Large intestine (tissue), 3 donors: ENCODE measurements around the gene SPINT1. TPM values are rescaled to one million over a fixed set of nuclear protein-coding genes. Genes with fewer than 3 reads are reported as not detected.

Source experiments
- DNase-seq, 2 donors: peaks; one replicate each; pipeline versions ENCODE4 v3.0.0 to v3.0.0-alpha.2; 2013
- H3K27ac ChIP-seq: one replicate; pipeline ENCODE4 v1.5.1; 2013; ENCODE audit warnings: low read length
- H3K27me3 ChIP-seq: 2 replicates; pipeline ENCODE4 v1.6.1; 2013; ENCODE audit warnings: low read length; ENCODE audit not compliant: control insufficient read depth, insufficient read depth
- H3K36me3 ChIP-seq: 2 replicates; pipeline ENCODE4 v1.6.1; 2013; ENCODE audit warnings: low read length; ENCODE audit not compliant: control insufficient read depth, insufficient read depth
- H3K4me1 ChIP-seq: one replicate; pipeline ENCODE4 v1.6.1; 2013; ENCODE audit warnings: low read length; ENCODE audit not compliant: control insufficient read depth, insufficient read depth
- H3K4me3 ChIP-seq: one replicate; pipeline ENCODE4 v1.5.1; 2013; ENCODE audit warnings: low read length
- H3K9me3 ChIP-seq: one replicate; pipeline ENCODE4 v1.6.1; 2013; ENCODE audit warnings: mild to moderate bottlenecking, low read depth, low read length, moderate library complexity; ENCODE audit not compliant: control insufficient read depth
- WGBS: methylation state at CpG from one replicate; pipeline ENCODE4 v1.1.5; 2013; ENCODE audit warnings: low lambda C conversion rate; ENCODE audit not compliant: insufficient coverage; 5-methylcytosine and 5-hydroxymethylcytosine counted together
- polyA plus RNA-seq: library from polyadenylated mRNA; unstranded; fragments of 120-200 nt; gene quantifications from one replicate; pipeline ENCODE4 v1.2.1, GENCODE V29; 2013

SPINT1 gene
- polyA plus RNA-seq, 1 donor: 166 TPM

GRCh38 chr15:40828447-40829036, 15.3 kb upstream of the SPINT1 start, which contains the start of gene PPP1R14D:
Gene PPP1R14D (minus strand): TSS chr15:40828708. CDS start chr15:40828641, 67 bp downstream.
- 67% methylated on average over 1 of the region's 6 CpGs for WGBS
- H3K4me3 ChIP-seq: peak within 1 kb of the TSS; percentile 30
- DNase-seq: peak in 1 of 2 donors; percentile 69

GRCh38 chr15:40829115-40829514, 14.7 kb upstream of the SPINT1 start:
- WGBS: 20% methylated on average over 1 of the region's 7 CpGs
- H3K27ac ChIP-seq: peak overlapping the region; percentile 95
- H3K9me3 ChIP-seq: no peaks in the 10 kb centered on the region
- no peaks in the 10 kb centered on the region for H3K36me3 ChIP-seq
- peak overlapping the region; percentile 30 for H3K4me3 ChIP-seq
- peak in 1 of 2 donors; percentile 82 for DNase-seq
- H3K27me3 ChIP-seq: no peaks in the 10 kb centered on the region
- H3K4me1 ChIP-seq: peaks cover 35% of the 10 kb centered on the region

More at GRCh38 chr15:40828447-40829036, 15.3 kb upstream of the SPINT1 start, which contains the start of gene PPP1R14D:
- peaks cover 35% of the 10 kb centered on the region for H3K4me1 ChIP-seq
- H3K9me3 ChIP-seq: no peaks in the 10 kb centered on the region
- peak within 1 kb of the TSS; percentile 95 for H3K27ac ChIP-seq
- no peaks in the 10 kb centered on the region for H3K36me3 ChIP-seq
- H3K27me3 ChIP-seq: no peaks in the 10 kb centered on the region

GRCh38 chr15:40830884-40831283, 13.0 kb upstream of the SPINT1 start:
- no peaks in the 10 kb centered on the region for H3K9me3 ChIP-seq
- no peak overlapping the region for H3K27ac ChIP-seq
- no peak for DNase-seq
- no CpG with 5 or more reads among the region's 2 CpGs for WGBS
- H3K36me3 ChIP-seq: peaks cover under 1% of the 10 kb centered on the region
- peaks cover 29% of the 10 kb centered on the region for H3K4me1 ChIP-seq
- no peaks in the 10 kb centered on the region for H3K27me3 ChIP-seq
- H3K4me3 ChIP-seq: no peak overlapping the region

GRCh38 chr15:40831861-40832260, 12.0 kb upstream of the SPINT1 start:
- WGBS: no CpG with 5 or more reads among the region's 1 CpG

GRCh38 chr15:40832903-40833302, 10.9 kb upstream of the SPINT1 start:
- H3K36me3 ChIP-seq: peaks cover 3% of the 10 kb centered on the region

More at GRCh38 chr15:40831861-40832260, 12.0 kb upstream of the SPINT1 start:
- H3K27me3 ChIP-seq: no peaks in the 10 kb centered on the region
- H3K36me3 ChIP-seq: peaks cover 3% of the 10 kb centered on the region
- H3K4me3 ChIP-seq: no peak overlapping the region
- no peaks in the 10 kb centered on the region for H3K9me3 ChIP-seq
- DNase-seq: no peak
- no peak overlapping the region for H3K27ac ChIP-seq
- H3K4me1 ChIP-seq: peaks cover 19% of the 10 kb centered on the region

GRCh38 chr15:40836020-40836419, 7.8 kb upstream of the SPINT1 start:
- Histone ChIP-seq H3K9me3 (no peaks in the 10 kb centered on the region), H3K27ac (no peak overlapping the region), H3K4me1 (no peaks in the 10 kb centered on the region), H3K36me3 (peaks cover 5% of the 10 kb centered on the region), H3K4me3 (no peak overlapping the region), H3K27me3 (no peaks in the 10 kb centered on the region)
- WGBS: no CpG with 5 or more reads among the region's 1 CpG
- DNase-seq: no peak

More at GRCh38 chr15:40832903-40833302, 10.9 kb upstream of the SPINT1 start:
- H3K9me3 ChIP-seq: no peaks in the 10 kb centered on the region
- H3K4me1 ChIP-seq: peaks cover 15% of the 10 kb centered on the region
- H3K4me3 ChIP-seq: no peak overlapping the region
- H3K27me3 ChIP-seq: no peaks in the 10 kb centered on the region
- H3K27ac ChIP-seq: no peak overlapping the region
- DNase-seq: no peak

GRCh38 chr15:40838756-40839155, 5.1 kb upstream of the SPINT1 start:
- no peaks in the 10 kb centered on the region for H3K9me3 ChIP-seq
- no peak overlapping the region for H3K27ac ChIP-seq
- H3K36me3 ChIP-seq: peaks cover 5% of the 10 kb centered on the region
- WGBS: no CpG with 5 or more reads among the region's 5 CpGs
- H3K27me3 ChIP-seq: no peaks in the 10 kb centered on the region
- H3K4me3 ChIP-seq: no peak overlapping the region
- peaks cover 7% of the 10 kb centered on the region for H3K4me1 ChIP-seq
- DNase-seq: no peak

GRCh38 chr15:40841741-40842140, 2.1 kb upstream of the SPINT1 start:
- Histone ChIP-seq H3K36me3 (peaks cover 2% of the 10 kb centered on the region), H3K4me3 (no peak overlapping the region), H3K27me3 (peaks cover 11% of the 10 kb centered on the region), H3K4me1 (peaks cover 14% of the 10 kb centered on the region), H3K9me3 (no peaks in the 10 kb centered on the region), H3K27ac (no peak overlapping the region)
- no peak for DNase-seq
- WGBS: no CpG with 5 or more reads among the region's 2 CpGs

- Histone ChIP-seq H3K36me3 (peaks cover 2% of the 10 kb centered on the region), H3K4me1 (peaks cover 28% of the 10 kb centered on the region), H3K27me3 (peaks cover 11% of the 10 kb centered on the region), H3K27ac (peak overlapping the region; percentile 91), H3K4me3 (peak overlapping the region; percentile 74), H3K9me3 (no peaks in the 10 kb centered on the region)
- peak in 1 of 2 donors; percentile 67 for DNase-seq
- no CpG with 5 or more reads among the region's 34 CpGs for WGBS
Observed at GRCh38 chr15:40843261-40843884, 475 bp upstream of the SPINT1 start.

GRCh38 chr15:40844696-40845030, 815 bp downstream of the SPINT1 start:
- Histone ChIP-seq H3K9me3 (no peaks in the 10 kb centered on the region), H3K27ac (peak overlapping the region; percentile 80), H3K27me3 (peaks cover 11% of the 10 kb centered on the region), H3K36me3 (peaks cover 4% of the 10 kb centered on the region), H3K4me3 (peak overlapping the region; percentile 74), H3K4me1 (peaks cover 29% of the 10 kb centered on the region)
- WGBS: no CpG with 5 or more reads among the region's 28 CpGs
- no peak for DNase-seq
